Measurements from ENCODE around the gene DOP1B.
"Not testable (repeated sequence)": the region's sequence is repeated elsewhere in the genome, so short reads cannot be mapped to it uniquely, and the experiment has no call there.

Gene DOP1B

GRCh38 chr21:36134803-36135390, 21.7 kb upstream of the DOP1B start, which contains the start of gene CBR3:
Gene CBR3, plus strand, starts transcription at chr21:36135079. Its CDS starts 114 bp downstream, at chr21:36135193.
- DNase-seq (ENCODE audit: low spot score) = no peak

DNA sequence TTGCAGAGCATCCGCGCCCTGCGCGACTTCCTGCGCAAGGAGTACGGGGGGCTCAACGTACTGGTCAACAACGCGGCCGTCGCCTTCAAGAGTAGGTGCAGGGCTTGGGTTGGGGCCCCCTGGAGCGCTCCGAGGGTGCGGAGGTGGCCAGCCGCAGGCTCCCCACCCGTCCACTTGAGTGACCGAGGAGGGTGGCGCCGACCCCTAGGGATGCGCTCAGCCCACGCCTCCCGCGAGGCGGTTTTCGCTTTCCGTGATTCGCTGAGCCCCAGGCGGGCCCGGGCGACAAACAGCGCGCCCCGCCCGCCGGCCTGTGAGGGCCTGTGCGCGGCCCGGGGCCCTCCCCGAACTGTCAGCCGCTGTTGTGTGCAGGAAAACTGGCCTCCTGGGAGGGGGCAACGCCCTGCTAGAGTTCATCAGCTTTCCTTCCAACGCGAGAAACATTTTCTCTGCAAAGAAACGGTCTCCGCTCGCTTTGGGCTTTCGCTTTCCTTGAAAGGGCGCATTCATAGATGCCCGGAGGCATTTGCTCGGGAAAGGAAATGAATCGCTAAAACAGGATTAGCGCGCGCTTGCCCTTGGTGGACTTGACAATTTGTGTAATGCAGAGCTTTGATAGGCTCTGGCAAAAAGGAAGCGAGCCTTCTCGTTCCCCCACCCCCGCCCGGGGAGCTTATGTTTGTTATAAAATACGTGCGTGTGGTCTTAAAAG, 21.1 kb upstream of the DOP1B start:
- no peak for DNase-seq (ENCODE audit: low spot score)

DNA sequence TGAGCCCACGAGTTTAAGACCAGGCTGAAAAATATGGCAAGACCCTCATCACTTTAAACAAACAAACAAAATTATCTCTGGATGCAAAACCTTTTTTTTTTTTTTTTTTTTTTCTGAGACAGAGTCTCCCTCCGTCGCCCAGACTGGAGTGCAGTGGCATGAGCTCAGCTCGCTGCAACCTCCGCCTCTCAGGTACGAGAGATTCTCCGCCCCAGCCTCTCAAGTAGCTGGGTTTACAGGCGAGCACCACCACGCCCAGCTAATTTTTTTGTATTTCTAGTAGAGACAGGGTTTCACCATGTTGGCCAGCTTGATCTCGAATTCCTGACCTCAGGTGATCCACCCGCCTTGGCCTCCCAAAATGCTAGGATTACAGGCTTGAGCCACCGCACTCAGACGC, 16.8 kb upstream of the DOP1B start:
- not testable (repeated sequence) for DNase-seq (ENCODE audit: low spot score)

GRCh38 chr21:36141513-36141925, 15.1 kb upstream of the DOP1B start:
- DNase-seq (ENCODE audit: low spot score) = peak; percentile 88

GRCh38 chr21:36144233-36144632, 12.4 kb upstream of the DOP1B start:
- DNase-seq (ENCODE audit: low spot score) = not testable (repeated sequence)

- DNase-seq (ENCODE audit: low spot score) = no peak
Measured at GRCh38 chr21:36145259-36145658, 11.4 kb upstream of the DOP1B start.

DNA sequence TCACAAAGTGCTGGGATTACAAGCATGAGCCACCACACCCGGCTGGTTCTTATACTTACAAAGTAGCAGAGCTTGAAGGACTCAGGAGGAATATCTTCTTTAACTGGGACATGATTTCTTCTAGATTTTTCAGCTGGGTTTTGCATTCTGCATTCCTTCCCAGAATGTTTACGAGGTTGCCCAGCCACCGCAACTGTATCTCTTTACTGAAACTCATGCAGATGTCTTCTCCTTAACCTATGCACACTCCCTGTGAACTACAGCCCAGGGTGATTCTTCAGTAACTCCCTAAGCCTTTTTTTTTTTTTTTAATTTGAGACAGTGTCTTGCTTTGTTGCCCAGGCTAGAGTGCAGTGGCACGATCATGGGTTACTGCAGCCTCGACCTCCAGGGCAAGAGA, 8.7 kb upstream of the DOP1B start:
- DNase-seq (ENCODE audit: low spot score) = no peak

DNA sequence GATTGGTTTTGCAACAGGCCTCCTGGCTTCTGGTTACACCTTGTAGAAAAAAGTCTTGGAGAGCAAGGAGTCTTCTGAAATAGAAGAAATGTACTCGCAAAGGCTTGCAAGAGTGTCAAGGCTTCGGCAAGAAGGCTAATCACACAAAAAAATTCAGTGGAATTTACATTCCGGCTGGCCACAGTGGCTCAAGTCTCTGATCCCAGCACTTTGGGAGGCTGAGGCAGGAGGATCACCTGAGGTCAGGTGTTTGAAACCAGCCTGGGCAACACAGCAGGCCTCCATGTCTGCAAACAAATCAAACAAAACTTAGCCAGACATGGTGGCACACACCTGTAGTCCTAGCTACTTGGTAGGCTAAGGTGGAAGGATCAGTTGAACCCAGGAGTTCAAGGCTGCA, 7.7 kb upstream of the DOP1B start:
- no peak for DNase-seq (ENCODE audit: low spot score)

GRCh38 chr21:36149788-36150711, 6.6 kb upstream of the DOP1B start:
- no peak for DNase-seq (ENCODE audit: low spot score)

- DNase-seq (ENCODE audit: low spot score) = no peak
Measured at GRCh38 chr21:36155603-36156338, 853 bp upstream of the DOP1B start.

DNA sequence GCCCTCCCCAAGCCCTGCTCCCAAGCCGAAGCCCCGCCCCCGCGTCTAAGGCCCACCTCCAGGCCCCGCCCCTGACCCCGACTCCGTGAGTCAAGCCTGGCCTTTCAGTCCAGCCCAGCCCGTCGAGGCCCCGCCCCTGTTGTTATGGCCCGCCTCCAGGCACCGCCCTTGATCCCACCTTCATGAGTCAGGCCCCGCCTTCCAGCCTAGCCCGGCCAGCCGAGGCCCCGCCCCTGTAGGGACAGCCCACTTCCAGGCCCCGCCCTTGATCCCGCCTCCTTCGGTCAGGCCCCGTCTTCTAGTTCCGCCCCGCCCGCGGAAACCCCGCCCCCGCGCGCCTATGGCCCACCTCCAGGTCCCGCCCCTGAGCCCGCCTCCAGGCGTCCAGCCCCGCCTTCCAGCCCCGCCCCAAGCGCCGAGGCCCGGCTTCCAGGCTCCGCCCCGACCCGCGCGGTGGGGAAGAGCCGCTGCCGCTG, 247 bp upstream of the DOP1B start:
- DNase-seq (ENCODE audit: low spot score) = peak; percentile 98

DNA sequence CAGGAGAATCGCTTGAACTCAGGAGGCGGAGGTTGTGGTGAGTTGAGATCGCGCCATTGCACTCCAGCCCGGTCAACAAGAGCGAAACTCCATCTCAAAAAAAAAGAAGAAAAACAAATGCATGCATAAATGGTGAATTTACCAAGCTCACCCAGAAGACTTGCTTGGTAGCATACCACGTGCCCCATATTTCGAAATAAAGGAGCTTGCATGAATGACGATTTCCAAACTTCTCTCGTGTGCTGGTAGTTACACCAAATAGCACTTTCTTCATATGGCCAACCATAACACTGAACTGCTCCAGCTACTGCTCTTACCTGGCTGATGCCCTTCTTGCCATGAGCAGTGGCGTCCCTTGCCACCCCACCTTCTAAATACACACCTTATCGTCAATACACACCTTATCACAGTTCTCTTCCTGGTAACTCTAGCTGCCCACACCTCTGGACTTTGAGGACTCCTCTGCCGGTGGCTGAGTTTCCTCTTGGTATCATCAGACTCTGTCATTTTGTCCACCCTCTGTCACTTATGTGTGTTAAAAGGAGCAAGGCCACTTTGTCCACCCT, 2.8 kb downstream of the DOP1B start:
- DNase-seq (ENCODE audit: low spot score) = no peak

- DNase-seq (ENCODE audit: low spot score) = no peak
Measured at GRCh38 chr21:36160850-36161178, 4.2 kb downstream of the DOP1B start.

DNA sequence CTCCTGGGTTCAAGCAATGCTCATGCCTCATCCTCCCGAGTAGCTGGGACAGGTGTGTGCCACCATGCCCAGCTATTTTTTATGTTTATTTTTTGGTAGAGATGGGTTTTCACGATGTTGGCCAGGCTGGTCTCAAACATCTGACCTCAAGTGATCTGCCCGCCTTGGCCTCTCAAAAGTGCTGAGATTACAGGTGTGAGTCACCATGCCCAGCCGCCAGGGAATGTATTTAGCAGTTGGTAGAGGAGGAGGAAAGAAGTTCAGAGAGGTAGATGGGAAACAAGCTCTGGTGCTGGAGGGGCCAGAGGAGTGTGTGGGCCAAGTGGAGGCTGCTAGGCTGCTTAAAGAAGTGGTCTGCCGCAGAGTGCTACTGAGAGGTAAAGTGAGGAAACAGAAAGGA, 6.0 kb downstream of the DOP1B start:
- DNase-seq (ENCODE audit: low spot score) = no peak

- DNase-seq (ENCODE audit: low spot score) = no peak
Measured at GRCh38 chr21:36163750-36164741, 7.4 kb downstream of the DOP1B start.

DNA sequence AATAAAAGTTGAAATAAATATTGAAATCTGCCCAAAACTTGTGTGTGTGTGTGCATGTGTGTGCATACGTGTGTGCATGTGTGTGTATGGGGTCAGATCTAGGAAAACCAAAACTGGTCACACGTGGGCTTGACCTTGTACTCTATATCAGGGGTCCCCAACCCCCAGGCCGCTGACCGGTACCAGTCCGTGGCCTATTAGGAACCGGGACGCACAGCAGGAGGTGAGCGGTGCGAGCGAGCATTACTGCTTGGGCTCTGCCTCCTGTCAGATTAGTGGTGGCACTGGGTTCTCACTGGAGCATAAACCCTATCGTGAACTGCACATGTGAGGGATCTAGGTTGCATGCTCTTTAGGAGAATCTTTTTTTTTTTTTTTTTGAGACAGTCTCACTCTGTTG, 8.7 kb downstream of the DOP1B start:
- DNase-seq (ENCODE audit: low spot score) = no peak

DNA sequence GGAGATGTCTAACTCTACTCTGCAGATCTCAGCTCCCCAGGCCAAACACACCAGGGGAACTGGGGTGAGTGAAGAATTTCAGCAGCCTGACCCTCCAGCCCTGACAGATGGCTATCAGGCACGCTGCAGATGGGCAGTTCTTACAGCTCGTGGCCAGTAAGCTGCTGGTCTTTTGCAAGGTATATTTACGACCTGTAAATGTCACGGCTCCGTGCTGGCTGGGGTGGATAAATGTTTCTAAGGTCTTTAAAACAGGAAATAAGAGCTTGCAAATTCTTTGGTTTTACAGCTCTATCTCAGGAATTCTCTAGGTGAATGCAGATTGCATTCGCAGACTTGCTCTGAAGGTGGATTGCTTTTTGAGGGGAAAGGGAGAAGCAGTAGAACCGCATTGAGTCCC, 10.1 kb downstream of the DOP1B start:
- DNase-seq (ENCODE audit: low spot score) = no peak

DNA sequence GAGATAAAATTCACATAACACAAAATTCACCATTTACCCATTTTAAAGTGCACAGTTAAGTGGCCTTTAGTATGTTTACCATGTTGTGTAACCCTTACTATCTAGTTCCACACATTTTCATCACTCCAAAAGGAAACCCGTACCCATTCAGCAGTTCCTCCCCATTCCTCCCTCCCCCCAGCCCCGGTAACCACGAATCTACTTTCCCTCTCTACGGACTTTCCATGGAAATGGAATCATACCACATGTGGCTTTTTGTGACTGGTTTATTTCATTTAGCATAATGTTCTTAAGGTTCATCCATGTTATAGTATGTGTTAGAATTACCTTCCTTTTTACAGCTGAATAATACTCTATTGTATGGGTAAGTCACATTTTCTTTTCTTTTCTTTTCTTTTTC, 10.9 kb downstream of the DOP1B start:
- DNase-seq (ENCODE audit: low spot score) = no peak

DNA sequence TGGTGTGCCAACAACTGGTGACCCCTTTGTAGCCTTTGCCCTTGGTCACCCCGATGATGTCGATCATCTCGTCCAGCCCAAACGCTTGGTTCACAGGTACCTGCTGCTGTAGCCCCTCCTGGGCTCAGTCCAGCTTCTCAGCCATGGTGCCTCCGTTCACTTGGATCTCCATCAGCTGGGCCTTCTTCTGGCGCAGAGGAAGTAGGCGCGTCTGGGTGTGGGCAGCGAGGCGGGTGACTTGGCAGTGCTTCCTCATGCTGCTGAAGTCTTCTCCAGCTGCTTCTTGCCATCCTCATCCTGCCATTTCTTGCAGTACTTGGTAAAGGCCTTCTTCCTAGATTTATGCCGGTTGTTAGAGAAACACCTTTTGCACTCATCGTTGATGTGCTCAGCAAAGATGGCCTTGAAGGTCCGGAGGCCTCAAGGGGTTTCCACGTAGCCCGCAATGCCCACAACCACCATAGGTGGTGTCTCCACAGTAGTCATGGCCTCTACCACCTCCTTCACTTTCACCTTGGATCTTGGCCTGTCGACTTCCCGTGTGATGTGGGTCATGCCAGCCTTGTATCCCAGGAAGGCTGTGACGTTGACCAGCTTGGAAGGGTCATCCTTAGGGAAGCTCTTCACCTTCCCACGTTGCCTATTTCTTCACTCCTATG, 13.0 kb downstream of the DOP1B start:
- no peak for DNase-seq (ENCODE audit: low spot score)

DNA sequence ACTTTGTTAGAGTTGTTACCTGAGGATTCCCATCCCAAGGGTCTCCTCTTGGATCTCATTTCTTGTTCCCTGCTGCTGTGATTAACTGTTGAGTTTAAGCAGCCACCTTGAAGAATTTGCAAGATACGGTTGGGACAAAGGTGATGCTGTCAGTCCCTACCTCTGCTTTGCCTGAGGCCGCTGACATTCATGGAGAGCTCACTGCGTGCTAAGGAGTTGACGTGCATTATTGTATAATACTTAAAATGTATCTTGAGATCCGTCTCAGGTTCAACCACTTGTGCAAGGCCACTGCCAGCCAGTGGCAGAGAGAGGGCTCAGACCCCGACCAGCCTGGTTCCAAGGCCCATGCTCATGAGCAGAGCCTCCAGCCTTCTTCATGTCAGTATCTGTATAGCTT, 14.2 kb downstream of the DOP1B start:
- DNase-seq (ENCODE audit: low spot score) = no peak

All from hematopoietic multipotent progenitor cell treated with erythropoietin and hydrocortisone succinate and interleukin-3 and kit ligand, for 15 days (in vitro differentiated cells).